GM18868 (cell line): ENCODE data around the gene IFNLR1.
A peak's percentile ranks its signal among the peaks of the same experiment; 100 is the strongest.

Source experiments
- ATAC-seq: cut with Tn5 transposase; IDR thresholded peaks from one replicate; pipeline ENCODE4 v1.9.1; 2021; ENCODE audit warnings: mild to moderate bottlenecking, moderate library complexity; ENCODE audit not compliant: unreplicated experiment

The IFNLR1 gene

GRCh38 chr1:24206516-24207394 is 19.7 kb upstream of the IFNLR1 start:
- ATAC-seq: no peak

- no peak for ATAC-seq
Measured at GRCh38 chr1:24206083-24206464, 19.0 kb upstream of the IFNLR1 start.

- ATAC-seq: no peak
Measured at GRCh38 chr1:24205345-24206082, 18.4 kb upstream of the IFNLR1 start.

- no peak for ATAC-seq
Measured at GRCh38 chr1:24204116-24204515, 17.0 kb upstream of the IFNLR1 start.

GRCh38 chr1:24203404-24203803 is 16.3 kb upstream of the IFNLR1 start:
- peak; percentile 73 for ATAC-seq

- no peak for ATAC-seq
Measured at GRCh38 chr1:24202987-24203386, 15.9 kb upstream of the IFNLR1 start.

- no peak for ATAC-seq
Measured at GRCh38 chr1:24202556-24202955, 15.5 kb upstream of the IFNLR1 start.

GRCh38 chr1:24201941-24202440 is 14.9 kb upstream of the IFNLR1 start:
- ATAC-seq: no peak

- ATAC-seq: no peak
Measured at GRCh38 chr1:24199291-24199900, 12.3 kb upstream of the IFNLR1 start.

- ATAC-seq: no peak
Measured at GRCh38 chr1:24198766-24199165, 11.7 kb upstream of the IFNLR1 start.

GRCh38 chr1:24195874-24196273 is 8.8 kb upstream of the IFNLR1 start:
- ATAC-seq: no peak

- ATAC-seq: no peak
Measured at GRCh38 chr1:24195136-24195535, 8.0 kb upstream of the IFNLR1 start.

GRCh38 chr1:24193046-24193445 is 6.0 kb upstream of the IFNLR1 start:
- no peak for ATAC-seq

GRCh38 chr1:24191860-24192259 is 4.8 kb upstream of the IFNLR1 start:
- peak; percentile 28 for ATAC-seq

GRCh38 chr1:24190983-24191461 is 3.9 kb upstream of the IFNLR1 start:
- ATAC-seq: peak; percentile 44

GRCh38 chr1:24189528-24189927 is 2.4 kb upstream of the IFNLR1 start:
- ATAC-seq: no peak

- ATAC-seq: no peak
Measured at GRCh38 chr1:24186711-24186992, 437 bp downstream of the IFNLR1 start.

- ATAC-seq: no peak
Measured at GRCh38 chr1:24186031-24186710, 918 bp downstream of the IFNLR1 start.

GRCh38 chr1:24185076-24185475 is 2.0 kb downstream of the IFNLR1 start:
- ATAC-seq: no peak

- ATAC-seq: no peak
Measured at GRCh38 chr1:24182061-24182460, 5.0 kb downstream of the IFNLR1 start.

- no peak for ATAC-seq
Measured at GRCh38 chr1:24181619-24182018, 5.5 kb downstream of the IFNLR1 start.
